Activated CD8-positive, alpha-beta memory T cell treated with anti-CD3 and anti-CD28 coated beads, Interleukin-2, amount 10 ng/mL, durations not matched to agents 7 days and 5 days (primary cell): Measurements from ENCODE around the gene PDE8A. TPM values are rescaled to one million over a fixed set of nuclear protein-coding genes. Genes with fewer than 3 reads are reported as not detected.

Source experiments
- ATAC-seq: fragments of 150-1000 bp; cut with Tn5 transposase; one replicate; pipeline ENCODE4 v1.10.0; 2021; ENCODE audit warnings: moderate library complexity
- CTCF ChIA-PET: fragments of 350-600 bp; sonication (Branson Sonifier 250); formaldehyde crosslinking; loops from one replicate; lab custom pipeline; 2021; ENCODE audit warnings: antibody characterized with exemption; lab: Charles Lee
- DNase-seq: peaks from one replicate; pipeline ENCODE4 v3.0.0-alpha.2; 2020
- H3K27ac Mint-ChIP-seq: one replicate; pipeline ENCODE4 v1.8.0; 2021; ENCODE audit warnings: mild to moderate bottlenecking, mixed read lengths
- H3K27me3 Mint-ChIP-seq: one replicate; pipeline ENCODE4 v1.8.0; 2021; ENCODE audit warnings: mixed read lengths
- H3K36me3 Mint-ChIP-seq: one replicate; pipeline ENCODE4 v1.8.0; 2021; ENCODE audit warnings: mild to moderate bottlenecking, mixed read lengths
- H3K4me1 Mint-ChIP-seq: one replicate; pipeline ENCODE4 v1.8.0; 2021; ENCODE audit warnings: mixed read lengths
- H3K4me3 Mint-ChIP-seq: one replicate; pipeline ENCODE4 v1.8.0; 2021; ENCODE audit warnings: mild to moderate bottlenecking, moderate library complexity, mixed read lengths
- H3K9me3 Mint-ChIP-seq: one replicate; pipeline ENCODE4 v1.8.0; 2022; ENCODE audit warnings: low read depth, mixed read lengths
- total RNA-seq, 2 experiments: library from RNA; stranded (reverse); gene quantifications; one replicate each; pipeline ENCODE4 v1.2.3, GENCODE V29; 2021

The PDE8A gene
- total RNA-seq, 2 experiments from 2014 or later, result 17.7 to 21.1 TPM

GRCh38 chr15:84950570-84951111 is 31.0 kb upstream of the PDE8A start:
- Mint-ChIP-seq H3K27me3 (peaks cover 6% of the 10 kb centered on the region), H3K4me3 (no peak overlapping the region), H3K4me1 (no peaks in the 10 kb centered on the region), H3K27ac (no peak overlapping the region), H3K36me3 (no peaks in the 10 kb centered on the region), H3K9me3 (no peaks in the 10 kb centered on the region)
- ATAC-seq (no peak), DNase-seq (no peak)
- CTCF ChIA-PET, result no interaction called here

DNA sequence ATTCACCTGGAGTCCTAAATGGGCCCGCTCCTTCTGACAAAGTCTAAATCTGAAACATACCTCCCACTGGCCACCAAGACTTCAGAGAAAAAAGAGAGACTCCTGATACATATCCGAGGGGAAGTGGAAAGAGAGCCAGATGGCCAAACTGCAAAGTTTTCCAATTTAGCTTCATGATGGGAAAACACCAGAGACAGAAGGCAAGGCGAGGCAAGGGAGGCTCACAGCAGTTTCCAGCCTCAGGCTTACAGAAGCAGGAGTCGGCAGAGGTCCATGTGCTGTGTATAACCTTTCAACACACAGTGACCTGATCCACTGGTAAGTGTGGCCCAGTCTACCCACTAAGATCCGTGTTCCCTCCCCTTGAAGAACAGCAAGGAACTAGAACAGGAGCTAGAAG is 29.9 kb upstream of the PDE8A start:
- H3K27me3 Mint-ChIP-seq, result peaks cover 15% of the 10 kb centered on the region
- CTCF ChIA-PET, result no interaction called here
- no peak overlapping the region for H3K27ac Mint-ChIP-seq
- DNase-seq, result no peak
- no peak overlapping the region for H3K4me3 Mint-ChIP-seq
- H3K36me3 Mint-ChIP-seq, result no peaks in the 10 kb centered on the region
- peaks cover 2% of the 10 kb centered on the region for H3K4me1 Mint-ChIP-seq
- ATAC-seq, result no peak
- H3K9me3 Mint-ChIP-seq, result no peaks in the 10 kb centered on the region

- Mint-ChIP-seq H3K4me3 (no peak overlapping the region), H3K9me3 (no peaks in the 10 kb centered on the region), H3K4me1 (peaks cover 2% of the 10 kb centered on the region), H3K36me3 (no peaks in the 10 kb centered on the region), H3K27me3 (peaks cover 24% of the 10 kb centered on the region), H3K27ac (no peak overlapping the region)
- CTCF ChIA-PET, result interaction anchor here (2.0 kb wide), 1 partner anchor 91 kb away, joined by 8 read pairs; no protein-coding TSS in a partner anchor
- ATAC-seq (no peak), DNase-seq (no peak)
Observed at GRCh38 chr15:84953136-84953535, 28.5 kb upstream of the PDE8A start.

DNA sequence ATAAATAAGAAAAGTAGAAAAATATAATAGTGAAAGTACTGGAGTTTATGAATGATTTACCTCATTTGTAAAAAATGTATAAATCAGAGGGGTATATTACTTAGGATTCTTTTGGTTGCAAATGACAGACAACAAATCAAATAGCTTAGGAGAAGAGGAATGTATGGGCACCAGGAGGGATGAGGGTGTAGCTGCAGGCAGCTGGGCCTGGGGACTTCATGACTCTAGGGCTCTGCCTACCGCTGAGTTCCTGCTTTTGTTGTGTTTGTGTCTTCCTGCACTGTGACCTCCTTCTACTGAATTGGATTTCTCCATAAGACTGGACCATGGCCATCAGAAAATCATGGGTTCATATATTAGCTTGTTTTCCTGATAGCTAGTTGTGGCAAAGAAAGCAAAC is 27.9 kb upstream of the PDE8A start:
- Mint-ChIP-seq H3K4me3 (no peak overlapping the region), H3K9me3 (no peaks in the 10 kb centered on the region), H3K36me3 (no peaks in the 10 kb centered on the region), H3K4me1 (peaks cover 2% of the 10 kb centered on the region), H3K27ac (no peak overlapping the region), H3K27me3 (peaks cover 25% of the 10 kb centered on the region)
- no peak for DNase-seq
- no peak for ATAC-seq
- CTCF ChIA-PET, result interaction anchor here (1.0 to 2.0 kb wide), 2 partner anchors 91 to 215 kb away, joined by 4 to 8 read pairs; no protein-coding TSS in a partner anchor

DNA sequence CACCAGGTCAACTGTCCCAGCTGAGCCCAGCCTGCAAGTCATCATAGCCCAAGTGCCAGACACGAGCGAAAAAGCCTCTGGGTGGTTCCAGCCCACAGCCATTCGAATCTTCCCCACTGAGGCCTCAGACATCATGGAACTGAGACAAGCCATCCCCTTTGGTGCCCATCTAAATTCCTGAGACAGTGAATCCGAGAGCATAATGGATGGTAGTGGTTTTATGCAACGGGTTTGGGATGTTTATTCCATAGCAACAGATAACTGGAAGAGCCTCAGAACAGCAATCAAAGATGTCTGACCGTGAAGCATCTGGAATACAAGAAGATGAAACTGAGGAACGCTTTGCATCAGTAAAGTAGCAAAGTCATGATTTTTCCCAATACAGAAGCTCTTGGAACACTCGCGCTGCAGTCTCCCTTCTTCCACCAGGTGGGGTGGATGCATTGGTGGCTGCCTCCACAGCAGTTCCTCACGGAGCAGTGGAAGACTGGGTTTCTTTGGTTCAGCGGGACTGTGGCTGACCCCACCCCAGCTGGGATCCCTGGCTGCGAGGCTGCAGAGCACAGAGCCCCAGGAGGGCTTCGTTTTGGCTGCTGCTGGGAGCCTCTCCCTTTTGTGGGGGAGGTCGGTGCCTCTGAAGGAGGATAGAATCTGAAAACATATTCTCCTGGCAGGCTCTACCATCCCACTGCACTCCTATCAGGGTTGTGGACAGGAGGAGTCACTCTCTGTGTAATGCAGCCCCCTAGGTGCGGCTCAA is 26.4 kb upstream of the PDE8A start:
- Mint-ChIP-seq H3K4me1 (peaks cover 3% of the 10 kb centered on the region), H3K4me3 (no peak overlapping the region), H3K36me3 (no peaks in the 10 kb centered on the region), H3K27ac (no peak overlapping the region), H3K9me3 (no peaks in the 10 kb centered on the region), H3K27me3 (peaks cover 30% of the 10 kb centered on the region)
- peak; percentile 51 for ATAC-seq
- CTCF ChIA-PET, result interaction anchor here (0.9 to 1.3 kb wide), 4 partner anchors 87 to 214 kb away, joined by 3 to 6 read pairs (median 4); no protein-coding TSS in a partner anchor
- DNase-seq, result peak; percentile 46

DNA sequence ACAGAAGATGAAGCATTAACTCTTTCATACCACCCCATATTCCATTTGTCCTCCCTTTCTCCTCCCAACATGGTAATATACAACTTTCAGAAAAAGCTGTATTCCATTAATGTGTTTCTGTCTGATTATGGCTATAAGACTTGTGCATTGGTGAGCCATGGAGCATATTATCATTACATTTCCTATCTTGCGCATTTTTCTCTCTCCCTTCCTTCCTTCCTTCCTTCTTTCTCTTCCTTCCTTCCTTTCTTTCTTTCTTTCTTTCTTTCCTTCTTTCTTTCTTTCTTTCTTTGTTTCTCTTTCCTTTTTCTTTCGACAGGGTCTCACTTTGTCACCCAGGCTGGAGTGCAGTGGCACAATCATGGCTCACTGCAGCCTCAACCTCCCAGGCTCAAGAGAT is 25.5 kb upstream of the PDE8A start:
- H3K4me1 Mint-ChIP-seq, result peaks cover 3% of the 10 kb centered on the region
- H3K4me3 Mint-ChIP-seq, result no peak overlapping the region
- H3K9me3 Mint-ChIP-seq, result no peaks in the 10 kb centered on the region
- peaks cover 27% of the 10 kb centered on the region for H3K27me3 Mint-ChIP-seq
- H3K36me3 Mint-ChIP-seq, result no peaks in the 10 kb centered on the region
- CTCF ChIA-PET, result interaction anchor here (0.7 to 1.3 kb wide), 2 partner anchors 213 to 240 kb away, joined by 4 read pairs; partner anchors contain the start of gene SEC11A
- DNase-seq (no peak), ATAC-seq (no peak)
- H3K27ac Mint-ChIP-seq, result no peak overlapping the region

DNA sequence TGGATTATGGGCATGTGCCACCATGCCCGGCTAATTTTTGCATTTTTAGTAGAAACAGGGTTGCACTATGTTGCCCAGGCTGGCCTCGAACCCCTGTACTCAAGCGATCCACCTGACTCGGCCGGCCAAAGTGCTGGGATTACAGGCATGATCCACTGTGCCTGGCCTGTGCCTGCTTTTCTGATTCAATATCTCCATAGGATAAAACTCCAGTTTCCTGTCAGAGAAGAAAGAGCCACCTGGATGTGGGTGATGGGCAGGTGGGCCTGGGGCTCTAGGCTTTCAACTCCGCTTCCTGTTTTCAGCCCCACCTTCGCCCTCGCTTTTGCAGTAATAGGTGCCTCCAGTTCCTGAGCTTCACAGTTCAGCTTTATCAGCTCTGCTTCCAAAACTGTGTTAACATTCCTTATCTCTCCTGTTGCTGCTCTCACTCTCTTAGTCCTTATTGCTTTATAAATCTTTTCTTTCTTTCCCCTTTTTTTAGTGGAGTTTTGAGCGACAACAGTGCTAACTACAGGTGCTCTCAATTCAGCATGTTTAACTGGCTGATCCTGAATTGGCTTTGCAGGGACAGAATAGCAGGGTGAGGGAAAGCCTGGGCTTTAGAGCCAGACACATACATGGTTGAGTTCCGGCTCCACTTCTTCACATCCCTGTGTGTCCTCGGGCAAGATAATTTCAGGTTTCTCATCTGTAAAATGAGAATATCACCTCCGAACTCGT is 21.1 kb upstream of the PDE8A start:
- CTCF ChIA-PET, result no interaction called here
- H3K27me3 Mint-ChIP-seq, result peaks cover 30% of the 10 kb centered on the region
- H3K9me3 Mint-ChIP-seq, result no peaks in the 10 kb centered on the region
- H3K4me3 Mint-ChIP-seq, result no peak overlapping the region
- no peak overlapping the region for H3K27ac Mint-ChIP-seq
- H3K36me3 Mint-ChIP-seq, result no peaks in the 10 kb centered on the region
- no peak for ATAC-seq
- no peak for DNase-seq
- H3K4me1 Mint-ChIP-seq, result peaks cover 3% of the 10 kb centered on the region

DNA sequence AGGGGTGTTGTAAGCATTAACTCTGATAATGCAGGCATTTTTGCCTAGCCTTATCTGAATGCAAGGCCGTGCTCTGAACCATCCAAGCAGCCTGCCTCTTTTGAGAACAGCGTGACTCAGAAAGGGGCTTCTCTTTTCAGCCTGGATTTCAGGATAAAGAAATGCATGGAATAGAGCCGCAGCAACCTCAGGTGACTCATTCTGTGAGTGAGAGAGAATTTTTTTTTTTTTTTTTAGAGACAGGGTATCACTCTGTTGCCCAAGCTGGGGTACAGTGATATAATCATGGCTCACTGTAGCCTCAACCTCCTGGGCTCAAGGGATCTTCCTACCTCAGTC is 20.6 kb upstream of the PDE8A start:
- no peak overlapping the region for H3K4me3 Mint-ChIP-seq
- H3K9me3 Mint-ChIP-seq, result no peaks in the 10 kb centered on the region
- peaks cover 27% of the 10 kb centered on the region for H3K27me3 Mint-ChIP-seq
- DNase-seq (no peak), ATAC-seq (no peak)
- no peak overlapping the region for H3K27ac Mint-ChIP-seq
- no peaks in the 10 kb centered on the region for H3K36me3 Mint-ChIP-seq
- CTCF ChIA-PET, result no interaction called here
- H3K4me1 Mint-ChIP-seq, result peaks cover 2% of the 10 kb centered on the region

- Mint-ChIP-seq H3K4me1 (peaks cover 2% of the 10 kb centered on the region), H3K9me3 (no peaks in the 10 kb centered on the region), H3K27ac (no peak overlapping the region), H3K27me3 (peaks cover 21% of the 10 kb centered on the region), H3K4me3 (no peak overlapping the region), H3K36me3 (peaks cover 3% of the 10 kb centered on the region)
- CTCF ChIA-PET, result no interaction called here
- ATAC-seq (no peak), DNase-seq (no peak)
Observed at GRCh38 chr15:84961707-84962106, 19.9 kb upstream of the PDE8A start.

DNA sequence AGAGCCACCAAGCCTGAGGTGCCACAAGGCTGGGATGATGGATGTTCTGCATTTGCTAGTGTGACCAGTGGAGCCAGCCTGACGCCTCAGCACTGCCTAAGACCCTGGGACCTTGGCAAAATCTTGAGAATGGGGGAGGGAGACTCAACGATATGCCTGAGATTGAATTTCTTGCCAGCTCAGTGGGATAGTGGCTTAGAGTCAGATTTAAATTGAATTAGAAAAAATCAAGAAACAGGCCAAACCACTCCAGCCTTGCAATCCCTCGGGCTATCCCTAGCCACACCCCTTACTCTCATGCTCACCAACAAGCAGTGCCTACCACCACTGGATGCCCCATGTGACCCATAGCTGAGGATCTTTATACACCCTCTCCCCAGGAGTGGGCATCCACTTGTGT is 18.7 kb upstream of the PDE8A start:
- peaks cover 12% of the 10 kb centered on the region for H3K27me3 Mint-ChIP-seq
- H3K9me3 Mint-ChIP-seq, result no peaks in the 10 kb centered on the region
- DNase-seq (no peak), ATAC-seq (no peak)
- H3K4me1 Mint-ChIP-seq, result peaks cover 2% of the 10 kb centered on the region
- CTCF ChIA-PET, result no interaction called here
- no peak overlapping the region for H3K4me3 Mint-ChIP-seq
- H3K27ac Mint-ChIP-seq, result no peak overlapping the region
- H3K36me3 Mint-ChIP-seq, result peaks cover 3% of the 10 kb centered on the region

DNA sequence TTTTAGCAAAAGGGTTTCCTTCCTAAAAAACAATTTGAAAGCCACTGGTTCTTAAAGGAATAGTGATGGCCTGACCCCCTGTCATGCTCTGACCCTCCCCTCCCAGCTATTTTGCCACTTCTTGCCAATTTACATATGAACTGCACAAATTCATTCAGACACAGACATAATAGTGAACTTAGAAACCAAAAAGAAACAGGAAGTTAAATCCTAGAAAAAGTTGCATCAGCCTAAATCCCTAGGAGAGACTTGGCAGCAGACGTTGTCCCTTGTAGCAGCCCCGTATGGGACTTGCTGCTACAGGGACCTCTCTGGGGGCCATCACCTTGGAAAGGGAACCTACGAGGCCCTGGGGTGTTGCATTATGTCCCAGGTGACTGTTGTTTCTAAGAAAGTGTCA is 14.3 kb upstream of the PDE8A start:
- DNase-seq, result no peak
- Mint-ChIP-seq H3K4me1 (no peaks in the 10 kb centered on the region), H3K27me3 (peaks cover 10% of the 10 kb centered on the region), H3K4me3 (no peak overlapping the region), H3K36me3 (peaks cover 3% of the 10 kb centered on the region), H3K27ac (no peak overlapping the region), H3K9me3 (no peaks in the 10 kb centered on the region)
- ATAC-seq, result no peak
- CTCF ChIA-PET, result no interaction called here

DNA sequence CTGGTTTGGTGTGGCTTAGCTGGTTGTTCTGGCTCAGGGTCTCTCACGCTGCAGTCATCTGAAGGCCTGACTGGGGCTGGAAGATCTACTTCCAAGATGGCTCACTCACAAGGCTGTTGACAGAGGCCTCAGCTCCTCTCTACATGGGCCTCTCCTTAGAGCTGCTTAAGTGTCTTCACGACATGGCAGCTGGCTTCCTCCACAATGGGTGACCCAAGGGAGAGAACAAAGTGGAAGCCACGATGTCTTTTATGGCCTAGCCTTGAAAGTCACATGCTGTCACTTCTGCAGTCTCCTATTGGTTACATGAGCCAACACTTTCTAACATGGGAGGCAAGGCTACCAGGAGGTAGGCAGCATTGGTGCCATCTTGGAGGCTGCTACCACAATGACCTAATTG is 13.4 kb upstream of the PDE8A start:
- ATAC-seq, result no peak
- H3K4me3 Mint-ChIP-seq, result no peak overlapping the region
- H3K9me3 Mint-ChIP-seq, result no peaks in the 10 kb centered on the region
- peaks cover 3% of the 10 kb centered on the region for H3K36me3 Mint-ChIP-seq
- DNase-seq, result no peak
- no peak overlapping the region for H3K27ac Mint-ChIP-seq
- no peaks in the 10 kb centered on the region for H3K4me1 Mint-ChIP-seq
- H3K27me3 Mint-ChIP-seq, result peaks cover 10% of the 10 kb centered on the region
- CTCF ChIA-PET, result no interaction called here

- CTCF ChIA-PET, result interaction anchor here (0.6 kb wide), 1 partner anchor 11 kb away, joined by 4 read pairs; no protein-coding TSS in a partner anchor
- no peaks in the 10 kb centered on the region for H3K4me1 Mint-ChIP-seq
- H3K27me3 Mint-ChIP-seq, result peaks cover 10% of the 10 kb centered on the region
- ATAC-seq, result no peak
- no peak overlapping the region for H3K27ac Mint-ChIP-seq
- H3K36me3 Mint-ChIP-seq, result peaks cover 3% of the 10 kb centered on the region
- DNase-seq, result no peak
- no peaks in the 10 kb centered on the region for H3K9me3 Mint-ChIP-seq
- H3K4me3 Mint-ChIP-seq, result no peak overlapping the region
Observed at GRCh38 chr15:84969257-84969656, 12.4 kb upstream of the PDE8A start.
